SK-N-SH treated with all-trans-retinoic acid at 6 μM for 48 hours (cell line): Measurements from ENCODE around the gene POLR3K.

Experiments
- CSDC2 ChIP-seq: fragments of 250-450 bp; sonication (Bioruptor Pico); IDR thresholded peaks from 2 replicates; pipeline ENCODE4 v1.5.0; 2020; ENCODE audit warnings: mild to moderate bottlenecking, moderate library complexity
- ESRRG ChIP-seq: fragments of 250-450 bp; sonication (Bioruptor Pico); IDR thresholded peaks from 2 replicates; pipeline ENCODE4 v1.6.1; 2021; ENCODE audit warnings: mild to moderate bottlenecking
- RARB ChIP-seq: fragments of 250-450 bp; sonication (Bioruptor Pico); IDR thresholded peaks from 2 replicates; pipeline ENCODE4 v1.8.0; 2021; ENCODE audit warnings: mild to moderate bottlenecking, moderate library complexity
- ZFP30 ChIP-seq: fragments of 450-650 bp; formaldehyde crosslinking; IDR thresholded peaks from 2 replicates; pipeline ENCODE4 v1.5.0; 2022; ENCODE audit warnings: mild to moderate bottlenecking, moderate library complexity
- TF ChIP-seq, protein P1 (sequence below): fragments of 250-450 bp; sonication (Bioruptor Pico); IDR thresholded peaks from 2 replicates; pipeline ENCODE4 v1.8.0; 2021; ENCODE audit warnings: low read depth, mild to moderate bottlenecking, moderate library complexity, borderline replicate concordance
- TF ChIP-seq, protein P2 (sequence below): fragments of 250-450 bp; sonication (Bioruptor Pico); IDR thresholded peaks from 2 replicates; pipeline ENCODE4 v1.5.1; 2021; ENCODE audit warnings: mild to moderate bottlenecking, moderate library complexity
- TF ChIP-seq, protein P3 (sequence below): fragments of 250-450 bp; sonication (Bioruptor Pico); IDR thresholded peaks from 2 replicates; pipeline ENCODE4 v1.8.0; 2020; ENCODE audit warnings: mild to moderate bottlenecking, moderate library complexity, borderline replicate concordance

DNA sequence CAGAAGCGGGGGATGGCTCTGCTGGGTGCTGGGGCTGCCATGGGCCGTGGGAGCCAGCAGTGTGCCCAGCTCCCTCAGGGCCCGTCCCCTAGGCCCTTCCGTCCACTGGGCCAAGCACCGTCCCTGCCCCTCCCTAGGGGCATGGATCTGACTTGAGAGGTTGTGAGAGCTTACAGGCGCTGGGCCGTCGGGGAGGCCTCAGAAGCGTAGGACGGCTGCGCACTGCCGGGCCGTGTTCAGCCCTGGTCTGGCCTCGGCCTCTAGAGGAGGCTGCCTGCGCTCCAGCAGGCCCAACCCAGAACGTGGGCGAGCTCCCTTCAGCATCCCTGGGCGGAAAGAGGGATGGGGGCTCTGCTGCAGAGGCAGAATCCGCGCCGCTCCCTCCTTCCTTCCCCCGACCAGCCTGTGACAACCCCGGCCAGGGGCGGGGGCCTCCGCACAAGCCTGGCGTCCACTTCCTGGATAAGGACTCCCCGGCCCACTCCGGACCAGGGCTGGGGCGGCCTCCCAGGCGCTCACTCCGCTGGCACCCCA lies 23.9 kb upstream of the POLR3K start:
- TF ChIP-seq ESRRG (CRISPR knock-in tag) (no peak), ZFP30 (no peak), RARB (CRISPR knock-in tag) (no peak), CSDC2 (CRISPR knock-in tag) (no peak)
- TF ChIP-seq, protein P1, sequence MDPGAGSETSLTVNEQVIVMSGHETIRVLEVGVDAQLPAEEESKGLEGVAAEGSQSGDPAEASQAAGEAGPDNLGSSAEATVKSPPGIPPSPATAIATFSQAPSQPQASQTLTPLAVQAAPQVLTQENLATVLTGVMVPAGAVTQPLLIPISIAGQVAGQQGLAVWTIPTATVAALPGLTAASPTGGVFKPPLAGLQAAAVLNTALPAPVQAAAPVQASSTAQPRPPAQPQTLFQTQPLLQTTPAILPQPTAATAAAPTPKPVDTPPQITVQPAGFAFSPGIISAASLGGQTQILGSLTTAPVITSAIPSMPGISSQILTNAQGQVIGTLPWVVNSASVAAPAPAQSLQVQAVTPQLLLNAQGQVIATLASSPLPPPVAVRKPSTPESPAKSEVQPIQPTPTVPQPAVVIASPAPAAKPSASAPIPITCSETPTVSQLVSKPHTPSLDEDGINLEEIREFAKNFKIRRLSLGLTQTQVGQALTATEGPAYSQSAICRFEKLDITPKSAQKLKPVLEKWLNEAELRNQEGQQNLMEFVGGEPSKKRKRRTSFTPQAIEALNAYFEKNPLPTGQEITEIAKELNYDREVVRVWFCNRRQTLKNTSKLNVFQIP (CRISPR knock-in tag), result no peak
- TF ChIP-seq, protein P2, sequence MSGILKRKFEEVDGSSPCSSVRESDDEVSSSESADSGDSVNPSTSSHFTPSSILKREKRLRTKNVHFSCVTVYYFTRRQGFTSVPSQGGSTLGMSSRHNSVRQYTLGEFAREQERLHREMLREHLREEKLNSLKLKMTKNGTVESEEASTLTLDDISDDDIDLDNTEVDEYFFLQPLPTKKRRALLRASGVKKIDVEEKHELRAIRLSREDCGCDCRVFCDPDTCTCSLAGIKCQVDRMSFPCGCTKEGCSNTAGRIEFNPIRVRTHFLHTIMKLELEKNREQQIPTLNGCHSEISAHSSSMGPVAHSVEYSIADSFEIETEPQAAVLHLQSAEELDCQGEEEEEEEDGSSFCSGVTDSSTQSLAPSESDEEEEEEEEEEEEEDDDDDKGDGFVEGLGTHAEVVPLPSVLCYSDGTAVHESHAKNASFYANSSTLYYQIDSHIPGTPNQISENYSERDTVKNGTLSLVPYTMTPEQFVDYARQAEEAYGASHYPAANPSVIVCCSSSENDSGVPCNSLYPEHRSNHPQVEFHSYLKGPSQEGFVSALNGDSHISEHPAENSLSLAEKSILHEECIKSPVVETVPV (CRISPR knock-in tag), result no peak
- TF ChIP-seq, protein P3, sequence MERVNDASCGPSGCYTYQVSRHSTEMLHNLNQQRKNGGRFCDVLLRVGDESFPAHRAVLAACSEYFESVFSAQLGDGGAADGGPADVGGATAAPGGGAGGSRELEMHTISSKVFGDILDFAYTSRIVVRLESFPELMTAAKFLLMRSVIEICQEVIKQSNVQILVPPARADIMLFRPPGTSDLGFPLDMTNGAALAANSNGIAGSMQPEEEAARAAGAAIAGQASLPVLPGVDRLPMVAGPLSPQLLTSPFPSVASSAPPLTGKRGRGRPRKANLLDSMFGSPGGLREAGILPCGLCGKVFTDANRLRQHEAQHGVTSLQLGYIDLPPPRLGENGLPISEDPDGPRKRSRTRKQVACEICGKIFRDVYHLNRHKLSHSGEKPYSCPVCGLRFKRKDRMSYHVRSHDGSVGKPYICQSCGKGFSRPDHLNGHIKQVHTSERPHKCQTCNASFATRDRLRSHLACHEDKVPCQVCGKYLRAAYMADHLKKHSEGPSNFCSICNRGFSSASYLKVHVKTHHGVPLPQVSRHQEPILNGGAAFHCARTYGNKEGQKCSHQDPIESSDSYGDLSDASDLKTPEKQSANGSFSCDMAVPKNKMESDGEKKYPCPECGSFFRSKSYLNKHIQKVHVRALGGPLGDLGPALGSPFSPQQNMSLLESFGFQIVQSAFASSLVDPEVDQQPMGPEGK (CRISPR knock-in tag), result no peak
